ENCODE data around the gene ZNF473.

ZNF473 gene

DNA sequence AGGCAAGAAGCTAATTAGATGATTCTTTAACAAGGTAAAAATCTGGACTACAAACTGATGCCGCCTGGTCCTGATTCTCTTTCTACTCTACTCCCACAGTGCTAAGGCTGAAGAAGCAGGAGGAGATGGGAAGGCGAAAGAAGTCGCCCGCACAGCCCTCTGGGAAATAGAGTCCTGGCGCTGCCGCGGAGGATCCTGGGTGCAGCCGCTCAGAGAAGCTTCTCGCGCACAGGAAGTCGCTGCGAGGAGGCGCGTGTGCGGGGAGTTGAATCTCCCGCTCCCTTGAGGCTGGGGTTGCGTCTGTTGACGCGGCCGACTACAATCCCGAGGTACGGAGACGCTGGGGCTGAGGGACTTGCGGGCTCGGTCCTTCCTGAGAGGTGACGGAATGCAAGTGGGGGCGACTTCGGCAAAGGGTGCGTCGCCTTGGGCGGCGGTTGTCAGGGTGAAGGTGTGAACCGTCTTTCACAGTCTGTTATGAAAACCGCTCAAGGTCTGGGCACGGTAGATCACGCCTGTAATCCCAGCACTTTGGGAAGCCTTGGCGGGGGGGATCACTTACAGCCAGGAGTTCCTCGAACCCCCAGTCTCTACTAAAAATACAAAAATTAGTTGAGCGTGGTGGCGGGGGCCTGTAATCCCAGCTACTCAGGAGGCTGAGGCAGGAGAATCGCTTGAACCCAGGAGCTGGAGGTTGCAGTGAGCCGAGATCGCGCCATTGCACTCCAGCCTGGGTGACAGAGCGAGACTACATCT is at the start of gene ZNF473:
TSS of gene ZNF473 (plus strand) at position 212 of the 756 bp plus-strand sequence. CDS start 5,078 bp downstream, outside the sequence.
- peak; percentile 68 to 84 (median 81) for DNase-seq (ENCODE audit: low read depth in 3 of 3)

- no peak for DNase-seq (ENCODE audit: low read depth in 3 of 3)
Observed at GRCh38 chr19:49976496-49976895, 49.3 kb upstream of the ZNF473 start.

DNA sequence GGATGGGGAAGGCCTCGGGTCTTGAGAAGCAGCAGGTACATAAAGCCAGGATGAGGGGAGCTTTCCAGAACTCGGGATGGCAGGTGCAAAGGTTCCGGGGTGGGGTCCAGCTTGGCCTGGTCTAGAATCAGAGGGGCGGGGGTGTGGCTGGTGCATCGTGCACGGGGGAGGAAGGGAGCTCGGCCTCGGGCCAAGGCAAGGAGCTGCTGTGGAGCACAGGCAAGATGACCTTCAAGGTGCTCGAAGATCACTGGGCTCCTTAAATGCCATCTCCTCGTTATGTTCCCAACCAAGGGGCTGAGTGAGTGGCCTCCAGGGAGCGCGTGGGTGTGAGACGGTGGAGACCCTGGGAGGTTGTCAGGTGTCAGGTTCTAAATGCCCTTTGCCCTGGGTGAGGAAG is 48.7 kb upstream of the ZNF473 start:
- no peak for DNase-seq (ENCODE audit: low read depth in 3 of 3)

DNA sequence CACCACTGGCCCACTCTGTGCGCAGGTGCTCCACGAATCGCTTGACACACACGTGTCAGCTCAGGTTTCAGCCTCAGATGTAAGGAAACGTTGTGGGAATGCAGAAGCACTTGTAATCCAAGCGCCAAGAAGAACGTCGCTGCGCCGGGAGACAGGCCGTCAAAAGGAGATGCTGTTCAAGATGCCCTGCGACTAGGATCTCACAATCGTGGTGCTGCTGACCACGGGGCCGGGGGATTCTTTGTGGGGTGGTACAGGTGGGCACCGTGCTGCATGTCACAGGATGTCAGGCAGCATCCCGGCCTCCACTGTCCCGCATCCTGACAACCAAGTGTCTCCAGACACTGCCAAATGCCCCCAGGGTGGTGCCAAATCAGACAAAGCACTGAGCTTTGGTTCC is 47.9 kb upstream of the ZNF473 start:
- no peak for DNase-seq (ENCODE audit: low read depth in 3 of 3)

- DNase-seq (ENCODE audit: low read depth in 3 of 3), result no peak
Observed at GRCh38 chr19:49978324-49978723, 47.5 kb upstream of the ZNF473 start.

GRCh38 chr19:49981603-49982593 is 43.9 kb upstream of the ZNF473 start:
- no peak for DNase-seq (ENCODE audit: low read depth in 3 of 3)

DNA sequence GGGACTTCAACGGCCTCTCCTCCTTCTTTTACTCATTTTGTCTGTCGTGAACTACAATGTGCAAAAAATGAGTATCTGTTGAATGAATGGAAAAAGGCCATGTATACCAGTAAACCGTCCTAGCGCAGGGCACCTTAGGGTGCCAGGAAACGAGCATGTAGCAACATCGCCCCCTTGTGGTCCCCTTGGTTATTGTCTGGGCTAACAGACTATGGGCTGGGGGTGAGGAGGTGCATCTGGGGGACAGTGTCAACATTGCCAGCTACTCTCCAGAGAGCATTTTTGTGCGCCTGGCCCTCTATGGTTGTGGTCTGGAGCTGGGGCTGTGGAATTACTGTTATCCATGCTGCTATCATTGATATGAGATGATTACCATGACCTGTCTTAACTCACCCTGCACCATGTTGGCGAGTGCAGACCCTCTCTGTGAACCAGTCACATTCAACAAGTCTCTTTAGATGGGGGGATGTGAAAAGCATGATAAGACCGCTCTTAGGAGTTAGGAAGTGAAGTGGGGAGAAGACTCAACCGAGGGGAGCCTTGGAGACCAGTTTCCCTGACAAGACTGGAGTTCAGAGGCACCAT is 42.1 kb upstream of the ZNF473 start:
- DNase-seq (ENCODE audit: low read depth in 3 of 3), result peak; percentile 58 to 69 (median 69)

- no peak for DNase-seq (ENCODE audit: low read depth in 3 of 3)
Observed at GRCh38 chr19:49984491-49984890, 41.3 kb upstream of the ZNF473 start.

DNA sequence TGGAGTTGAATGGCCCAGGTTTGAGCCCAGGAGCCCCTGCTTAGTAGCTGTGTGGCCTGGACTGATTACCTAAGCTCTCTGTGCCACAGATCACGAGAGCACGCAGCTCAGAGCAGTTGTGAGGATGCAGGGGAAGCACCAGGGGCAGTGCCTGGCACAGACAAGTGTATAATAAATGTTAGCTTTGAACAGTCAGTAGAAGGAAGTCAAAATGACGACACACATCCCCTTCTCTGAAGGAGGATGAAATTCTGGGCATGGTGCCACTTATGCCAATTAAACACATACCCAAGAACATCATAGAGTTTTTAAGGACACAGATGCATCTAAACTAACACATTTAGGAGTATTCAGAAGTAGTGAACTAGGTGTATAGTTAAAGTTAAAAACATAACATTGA is 39.9 kb upstream of the ZNF473 start:
- no peak for DNase-seq (ENCODE audit: low read depth in 3 of 3)

DNA sequence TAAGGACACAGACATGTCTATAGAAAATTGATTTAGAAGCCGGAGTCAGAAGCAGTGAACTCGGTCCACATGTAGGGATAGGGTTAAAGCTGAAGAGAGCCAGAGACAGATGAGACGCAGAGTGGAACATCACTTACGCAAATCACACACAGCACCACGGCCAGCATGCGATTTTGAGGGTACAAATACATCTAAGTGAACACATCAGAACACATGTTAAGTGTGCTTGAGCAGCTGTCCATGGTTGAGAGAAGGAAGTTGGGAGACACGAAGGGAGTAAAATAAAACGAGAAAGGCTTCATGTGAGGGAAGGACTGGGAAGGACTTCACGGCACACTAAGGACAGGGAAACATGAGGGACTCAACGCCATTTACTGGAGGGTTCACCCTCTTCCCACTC is 39.5 kb upstream of the ZNF473 start:
- no peak for DNase-seq (ENCODE audit: low read depth in 3 of 3)

DNA sequence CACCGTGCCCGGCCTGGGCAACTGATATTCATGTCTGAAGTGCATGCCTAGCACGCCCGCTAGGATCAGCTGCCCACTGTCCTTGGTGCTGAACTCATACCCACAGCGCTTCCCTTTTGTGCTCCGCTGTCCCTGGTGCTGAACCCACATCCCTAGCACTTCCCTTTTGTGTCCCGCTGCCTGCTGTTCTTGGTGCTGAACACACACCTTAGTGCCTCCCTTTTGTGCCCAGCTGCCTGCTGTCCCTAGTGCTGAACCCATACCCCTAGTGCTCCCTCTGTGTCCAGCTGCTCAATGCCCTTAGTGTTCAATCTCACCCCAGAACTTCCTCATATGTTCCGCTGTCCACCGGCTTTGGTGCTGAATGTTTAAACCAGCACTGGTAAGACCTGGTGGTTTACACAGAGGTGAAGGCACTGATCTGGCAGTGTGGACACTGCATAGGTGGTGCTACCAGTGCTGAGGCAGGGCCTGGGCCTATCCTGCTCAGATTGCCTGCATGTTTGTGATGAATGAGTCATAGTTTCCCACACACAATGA is 38.6 kb upstream of the ZNF473 start:
- peak; percentile 36 to 52 (median 45) for DNase-seq (ENCODE audit: low read depth in 3 of 3)

GRCh38 chr19:49988007-49988406 is 37.8 kb upstream of the ZNF473 start:
- no peak for DNase-seq (ENCODE audit: low read depth in 3 of 3)

DNA sequence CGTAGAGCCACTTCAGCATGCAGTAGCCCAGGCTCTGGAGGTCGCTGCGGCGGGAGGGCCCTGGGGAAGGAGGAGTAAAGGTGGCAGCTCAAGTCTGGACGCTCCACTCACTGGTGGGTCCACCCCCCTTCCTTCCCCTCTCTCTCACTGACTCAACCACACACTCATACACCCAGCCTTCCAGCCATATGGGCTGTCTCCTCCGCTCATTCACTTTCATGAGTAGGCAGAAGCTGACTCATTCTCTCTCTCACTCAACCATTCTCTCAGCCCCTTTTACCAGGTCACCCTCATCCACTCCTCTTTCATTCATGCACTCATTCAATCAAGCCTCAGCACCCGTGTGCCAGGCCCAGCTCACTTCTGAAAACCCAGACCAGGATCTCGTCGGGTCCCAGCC is 37.4 kb upstream of the ZNF473 start:
- no peak for DNase-seq (ENCODE audit: low read depth in 3 of 3)

- no peak for DNase-seq (ENCODE audit: low read depth in 3 of 3)
Observed at GRCh38 chr19:49997709-49998108, 28.1 kb upstream of the ZNF473 start.

- DNase-seq (ENCODE audit: low read depth in 3 of 3), result no peak
Observed at GRCh38 chr19:49999371-50000010, 26.3 kb upstream of the ZNF473 start.

DNA sequence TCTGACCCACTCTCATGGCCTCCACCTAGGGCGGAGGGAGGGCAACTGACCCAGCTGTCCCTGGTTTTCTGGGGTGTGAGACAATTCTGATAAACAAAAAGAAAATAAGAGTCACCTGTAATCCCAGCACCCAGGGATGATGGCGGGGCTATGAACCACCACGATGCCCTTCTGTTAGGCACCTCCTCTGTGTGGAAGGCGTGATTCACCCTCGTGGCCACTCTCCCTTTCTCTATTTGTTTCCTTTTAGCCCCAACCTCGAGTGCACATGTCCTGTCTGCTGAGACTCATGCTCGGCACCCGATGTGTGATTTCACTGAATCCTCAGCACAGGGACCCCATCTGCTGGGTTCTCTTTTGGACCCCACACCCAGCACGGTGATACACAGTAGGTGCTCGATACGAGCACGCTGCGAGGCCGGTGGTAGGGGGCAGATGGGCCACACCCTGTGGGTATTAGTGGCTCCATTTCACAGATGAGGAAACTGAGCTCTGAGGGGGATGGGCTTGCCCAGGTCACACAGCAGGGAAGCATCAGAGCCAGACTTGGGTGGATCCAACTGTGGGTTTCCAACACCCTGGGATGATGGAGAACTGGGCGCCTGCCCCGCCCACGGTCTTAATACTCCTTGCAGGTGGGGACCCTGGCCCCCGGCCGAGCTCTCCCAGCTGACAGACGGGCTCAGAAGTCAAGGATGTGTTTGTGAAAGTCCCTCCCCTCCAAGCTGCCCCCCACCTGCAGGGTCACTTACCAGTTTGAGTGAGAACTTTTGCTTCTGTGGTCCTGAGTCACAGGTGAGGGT is 25.6 kb upstream of the ZNF473 start:
- DNase-seq (ENCODE audit: low read depth in 3 of 3), result no peak

DNA sequence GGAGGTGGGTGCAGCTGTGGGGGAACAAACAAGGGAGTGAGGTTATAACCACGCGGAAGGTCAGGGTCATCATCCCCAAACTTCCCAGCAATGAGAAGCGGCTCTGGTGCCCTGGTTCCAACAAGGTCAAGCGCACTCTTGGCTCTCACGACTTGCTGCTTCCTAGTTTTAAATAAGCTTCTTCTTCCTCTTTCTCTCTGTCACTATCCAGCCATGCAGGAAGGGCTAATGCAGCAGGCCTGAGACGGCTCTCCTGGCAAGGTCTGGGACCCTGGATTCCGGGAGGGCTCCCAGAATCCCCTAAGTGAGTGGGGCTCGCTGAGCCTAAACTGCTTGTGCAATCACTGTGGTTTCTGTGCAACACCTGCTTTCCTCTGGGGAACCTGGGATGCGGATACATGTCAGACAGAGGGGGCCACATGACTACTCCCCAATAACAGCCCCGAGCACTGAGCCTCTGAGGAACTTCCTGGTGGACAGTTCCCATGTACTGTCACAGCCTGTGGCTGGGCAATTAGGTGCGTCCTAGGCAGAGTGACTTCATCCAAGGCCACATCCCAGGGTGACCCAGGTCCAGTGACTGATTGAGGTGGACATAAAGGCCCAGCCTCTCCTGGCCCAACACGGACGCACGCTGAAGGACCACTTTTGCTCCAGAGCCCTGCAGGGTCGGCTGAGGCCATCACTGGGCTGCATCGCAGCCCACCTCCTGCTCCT is 24.8 kb upstream of the ZNF473 start:
- DNase-seq (ENCODE audit: low read depth in 3 of 3), result no peak

- DNase-seq (ENCODE audit: low read depth in 3 of 3), result no peak
Observed at GRCh38 chr19:50001775-50002174, 24.0 kb upstream of the ZNF473 start.

- no peak for DNase-seq (ENCODE audit: low read depth in 3 of 3)
Observed at GRCh38 chr19:50002386-50002960, 23.3 kb upstream of the ZNF473 start.
